Endothelial cell of umbilical vein (primary cell): Measurements from ENCODE around the gene RSPRY1. TPM values are rescaled to one million over a fixed set of nuclear protein-coding genes. Genes with fewer than 3 reads are reported as not detected.
"Not testable (repeated sequence)": the region's sequence is repeated elsewhere in the genome, so short reads cannot be mapped to it uniquely, and the experiment has no call there.

Experiments
- BruUV-seq: library from RNA; stranded (reverse); fragments of 400-500 nt; replicated peaks from 2 replicates; lab custom pipeline; 2021; lab: Mats Ljungman, UMichigan
- CTCF ChIA-PET: fragments of 300-600, 350-600 bp; sonication (Branson Sonifier 250); formaldehyde crosslinking; loops from one replicate; lab custom pipeline; 2021; ENCODE audit warnings: antibody characterized with exemption, inconsistent platforms; lab: Charles Lee
- POLR2A ChIA-PET: fragments of 300-600, 350-600 bp; sonication (Branson Sonifier 250); formaldehyde crosslinking; loops from one replicate; lab custom pipeline; 2021; ENCODE audit warnings: antibody characterized with exemption, inconsistent platforms; lab: Charles Lee
- DNase-seq: peaks from one replicate; pipeline ENCODE4 v3.0.0-alpha.2; 2011; ENCODE audit warnings: low read depth, low spot score
- FAIRE-seq: peaks from 2 replicates; lab custom pipeline; 2011; peaks lifted over from hg19 to GRCh38; lab: Jason Lieb, UNC
- H2AFZ ChIP-seq: 2 replicates; pipeline ENCODE4 v1.6.0; 2012; ENCODE audit warnings: low read depth, low read length, control low read depth, inconsistent platforms
- H3K27ac ChIP-seq: 2 replicates; pipeline ENCODE4 v1.5.1; 2011; ENCODE audit warnings: low read depth, mild to moderate bottlenecking, control low read depth, low read length, moderate library complexity; ENCODE audit not compliant: insufficient read depth
- H3K27me3 ChIP-seq, 2 experiments: 2 replicates each; pipeline versions ENCODE4 v1.6.0 to v1.6.1; 2011; ENCODE audit warnings: low read length in 2 of 2, mixed read lengths in 1 of 2; ENCODE audit not compliant: control insufficient read depth in 2 of 2, insufficient read depth in 2 of 2
- H3K36me3 ChIP-seq, 2 experiments: 2 replicates in 1 of 2; 3 replicates in 1 of 2; pipeline ENCODE4 v1.5.1; 2011; ENCODE audit warnings: low read length in 2 of 2, mild to moderate bottlenecking in 1 of 2, moderate library complexity in 1 of 2; ENCODE audit not compliant: control insufficient read depth in 2 of 2, insufficient read depth in 2 of 2; ENCODE audit errors: extremely low read depth in 1 of 2
- H3K4me1 ChIP-seq: 3 replicates; pipeline ENCODE4 v1.5.1; 2011; ENCODE audit warnings: mild to moderate bottlenecking, low read length; ENCODE audit not compliant: control insufficient read depth, insufficient read depth; ENCODE audit errors: extremely low read depth
- H3K4me2 ChIP-seq: 2 replicates; pipeline ENCODE4 v1.6.1; 2011; ENCODE audit warnings: low read length, control low read depth, mixed read lengths; ENCODE audit not compliant: insufficient read depth
- H3K4me3 ChIP-seq, 3 experiments: fragments of 200-600 bp in 1 of 3; sonication (generic), shearing (Covaris generic) in 1 of 3; replicated peaks in 1 of 3; 2 replicates each; pipeline ENCODE4 v1.5.1; 2011 to 2016; ENCODE audit warnings: control low read depth in 3 of 3, low read length in 3 of 3, mild to moderate bottlenecking in 2 of 3, inconsistent platforms in 1 of 3, low read depth in 1 of 3, moderate library complexity in 1 of 3; ENCODE audit not compliant: insufficient read depth in 1 of 3
- H3K79me2 ChIP-seq: 2 replicates; pipeline ENCODE4 v1.6.0; 2012; ENCODE audit warnings: low read length, inconsistent platforms; ENCODE audit not compliant: control insufficient read depth, insufficient read depth
- H3K9ac ChIP-seq: replicated peaks from 2 replicates; pipeline ENCODE3; 2011; ENCODE audit warnings: low read length, control low read depth; ENCODE audit not compliant: insufficient read depth; ENCODE audit errors: extremely low read depth
- H3K9me1 ChIP-seq: replicated peaks from 3 replicates; pipeline ENCODE4 v1.6.0; 2011; ENCODE audit warnings: mild to moderate bottlenecking, low read length; ENCODE audit not compliant: control insufficient read depth, insufficient read depth; ENCODE audit errors: extremely low read depth
- H3K9me3 ChIP-seq: replicated peaks from 2 replicates; pipeline ENCODE4 v1.5.1; 2012; ENCODE audit warnings: low read length, inconsistent platforms; ENCODE audit not compliant: control insufficient read depth, insufficient read depth
- H4K20me1 ChIP-seq: replicated peaks from 2 replicates; pipeline ENCODE3; 2011; ENCODE audit warnings: mild to moderate bottlenecking, low read length; ENCODE audit not compliant: control insufficient read depth, insufficient read depth; ENCODE audit errors: extremely low read depth
- EZH2 ChIP-seq: IDR thresholded peaks from 2 replicates; pipeline ENCODE4 v1.6.1; 2012; ENCODE audit warnings: borderline replicate concordance, low read depth, mild to moderate bottlenecking, moderate library complexity, low read length, inconsistent platforms; ENCODE audit not compliant: severe bottlenecking
- FOS ChIP-seq: IDR thresholded peaks from 2 replicates; pipeline ENCODE4 v1.6.1; 2011; ENCODE audit warnings: mild to moderate bottlenecking, low read length, moderate library complexity, borderline replicate concordance; ENCODE audit not compliant: insufficient read depth
- GATA2 ChIP-seq: IDR thresholded peaks from 2 replicates; pipeline ENCODE4 v1.7.0; 2011; ENCODE audit warnings: low read depth, mild to moderate bottlenecking, moderate library complexity, mixed read lengths, low read length; ENCODE audit not compliant: insufficient read length, insufficient read depth
- JUN ChIP-seq: IDR thresholded peaks from 2 replicates; pipeline ENCODE4 v1.6.1; 2011; ENCODE audit warnings: borderline replicate concordance, low read depth; ENCODE audit not compliant: insufficient read length, insufficient read depth
- MAX ChIP-seq: IDR thresholded peaks from 2 replicates; pipeline ENCODE4 v1.6.1; 2011; ENCODE audit not compliant: insufficient read depth, insufficient read length
- MYC ChIP-seq: IDR thresholded peaks from one replicate; pipeline ENCODE4 v1.6.1; 2011; ENCODE audit warnings: mild to moderate bottlenecking, low read depth, low read length
- POLR2A ChIP-seq: IDR thresholded peaks from 2 replicates; pipeline ENCODE4 v1.6.1; 2012; ENCODE audit warnings: low read depth, mild to moderate bottlenecking, control low read depth, low read length
- POLR2AphosphoS5 ChIP-seq: IDR thresholded peaks from 2 replicates; pipeline ENCODE4 v1.6.1; 2012; ENCODE audit warnings: low read depth, mild to moderate bottlenecking, control low read depth, low read length, moderate library complexity; ENCODE audit not compliant: insufficient read depth
- dilution Hi-C: fragments of 300-500 bp; cut with MboI; formaldehyde crosslinking; loops from one replicate; pipeline ENCODE4 v1.15.0; 2019; ENCODE audit warnings: low sequenced_read_pairs; ENCODE audit not compliant: extremely low pct_ligation_motif_present
- intact Hi-C: fragments of 100-400 bp; cut with micrococcal nuclease; formaldehyde crosslinking; loops from one replicate; pipeline ENCODE4 v1.10.0; 2022
- polyA plus RNA-seq, 4 experiments: library from polyadenylated mRNA; depleted of rRNA in 3 of 4; stranded (reverse) in 3 of 4; unstranded in 1 of 4; fragments of >200 nt; gene quantifications; 2 replicates each; pipeline versions ENCODE4 v1.2.1 to v1.2.3, GENCODE V29; 2011 to 2012; ENCODE audit warnings: missing spikeins in 1 of 4
- total RNA-seq: library from RNA; stranded (reverse); gene quantifications from 2 replicates; pipeline ENCODE4 v1.2.3, GENCODE V29; 2021
- TF ChIP-seq, protein P1 (sequence below), 2 donors: IDR thresholded peaks; 1 replicate in 1 of 2; 2 replicates in 1 of 2; pipeline ENCODE4 v1.5.1; 2011; ENCODE audit warnings: low read length in 2 of 2, mild to moderate bottlenecking in 2 of 2, moderate library complexity in 2 of 2, control low read depth in 1 of 2, inconsistent platforms in 1 of 2, low read depth in 1 of 2; ENCODE audit not compliant: insufficient read depth in 1 of 2; ENCODE audit errors: extremely low read depth in 1 of 2

Gene RSPRY1
- total and polyA plus RNA-seq, 2 donors (not counting 3 experiments of a cell fraction or from before 2014, with no cell fraction given), result 28.5 to 55.1 TPM

GRCh38 chr16:57196753-57197152 lies 10.6 kb downstream of the RSPRY1 start:
- no TSS peak for BruUV-seq
- no peak for DNase-seq
- Histone ChIP-seq H3K9ac (no peak overlapping the region), H4K20me1 (no peaks in the 10 kb centered on the region), H2AFZ (no peak overlapping the region), H3K79me2 (peaks cover 58% of the 10 kb centered on the region), H3K4me1 (peaks cover 43% of the 10 kb centered on the region), H3K27ac (no peak overlapping the region), H3K27me3 (no peaks in the 10 kb centered on the region), H3K4me3 (no peak overlapping the region), H3K9me1 (no peaks in the 10 kb centered on the region), H3K9me3 (no peaks in the 10 kb centered on the region), H3K4me2 (no peak overlapping the region), H3K36me3 (no peaks in the 10 kb centered on the region)
- TF ChIP-seq EZH2, result no peak
- TF ChIP-seq JUN, result no peak
- no peak for TF ChIP-seq MAX
- TF ChIP-seq MYC, result no peak
- no peak for TF ChIP-seq FOS
- TF ChIP-seq, protein P1, sequence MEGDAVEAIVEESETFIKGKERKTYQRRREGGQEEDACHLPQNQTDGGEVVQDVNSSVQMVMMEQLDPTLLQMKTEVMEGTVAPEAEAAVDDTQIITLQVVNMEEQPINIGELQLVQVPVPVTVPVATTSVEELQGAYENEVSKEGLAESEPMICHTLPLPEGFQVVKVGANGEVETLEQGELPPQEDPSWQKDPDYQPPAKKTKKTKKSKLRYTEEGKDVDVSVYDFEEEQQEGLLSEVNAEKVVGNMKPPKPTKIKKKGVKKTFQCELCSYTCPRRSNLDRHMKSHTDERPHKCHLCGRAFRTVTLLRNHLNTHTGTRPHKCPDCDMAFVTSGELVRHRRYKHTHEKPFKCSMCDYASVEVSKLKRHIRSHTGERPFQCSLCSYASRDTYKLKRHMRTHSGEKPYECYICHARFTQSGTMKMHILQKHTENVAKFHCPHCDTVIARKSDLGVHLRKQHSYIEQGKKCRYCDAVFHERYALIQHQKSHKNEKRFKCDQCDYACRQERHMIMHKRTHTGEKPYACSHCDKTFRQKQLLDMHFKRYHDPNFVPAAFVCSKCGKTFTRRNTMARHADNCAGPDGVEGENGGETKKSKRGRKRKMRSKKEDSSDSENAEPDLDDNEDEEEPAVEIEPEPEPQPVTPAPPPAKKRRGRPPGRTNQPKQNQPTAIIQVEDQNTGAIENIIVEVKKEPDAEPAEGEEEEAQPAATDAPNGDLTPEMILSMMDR (IDR thresholded peaks at IDR 0.05; ENCODE audit: extremely low read depth in 1 of 2, insufficient read depth in 1 of 2, low read depth in 1 of 2, low read length in 2 of 2), result no peak
- TF ChIP-seq POLR2AphosphoS5, result no peak
- no peak for TF ChIP-seq POLR2A
- TF ChIP-seq GATA2, result no peak
- ChIA-PET CTCF (interaction anchor here (0.9 kb wide), 1 partner anchor 221 kb away, joined by 3 read pairs; no protein-coding TSS in a partner anchor), POLR2A (no interaction called here)
- dilution Hi-C loops (no loop called here), intact Hi-C loops (no loop called here)
- FAIRE-seq, result no peak

DNA sequence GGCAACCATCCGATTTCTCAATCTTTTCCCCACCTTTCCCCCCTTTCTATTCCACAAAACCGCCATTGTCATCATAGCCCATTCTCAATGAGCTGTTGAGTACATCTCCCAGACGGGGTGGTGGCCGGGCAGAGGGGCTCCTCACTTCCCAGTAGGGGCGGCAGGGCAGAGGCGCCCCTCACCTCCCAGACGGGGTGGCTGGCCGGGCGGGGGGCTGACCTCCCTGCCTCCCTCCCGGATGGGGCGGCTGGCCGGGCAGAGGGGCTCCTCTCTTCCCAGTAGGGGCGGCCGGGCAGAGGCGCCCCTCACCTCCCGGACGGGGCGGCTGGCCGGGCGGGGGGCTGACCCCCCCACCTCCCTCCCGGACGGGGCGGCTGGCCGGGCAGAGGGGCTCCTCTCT lies 14.2 kb downstream of the RSPRY1 start:
- H4K20me1 ChIP-seq, dilution Hi-C loops, H3K9me1 ChIP-seq, DNase-seq, H3K9me3 ChIP-seq, H3K27me3 ChIP-seq, BruUV-seq, H3K4me2 ChIP-seq, H2AFZ ChIP-seq, POLR2A ChIA-PET, FAIRE-seq, intact Hi-C loops, H3K36me3 ChIP-seq, CTCF ChIA-PET, H3K27ac ChIP-seq, H3K9ac ChIP-seq, H3K4me1 ChIP-seq, H3K4me3 ChIP-seq: not testable (repeated sequence)
- H3K79me2 ChIP-seq, result peaks cover 45% of the 10 kb centered on the region

DNA sequence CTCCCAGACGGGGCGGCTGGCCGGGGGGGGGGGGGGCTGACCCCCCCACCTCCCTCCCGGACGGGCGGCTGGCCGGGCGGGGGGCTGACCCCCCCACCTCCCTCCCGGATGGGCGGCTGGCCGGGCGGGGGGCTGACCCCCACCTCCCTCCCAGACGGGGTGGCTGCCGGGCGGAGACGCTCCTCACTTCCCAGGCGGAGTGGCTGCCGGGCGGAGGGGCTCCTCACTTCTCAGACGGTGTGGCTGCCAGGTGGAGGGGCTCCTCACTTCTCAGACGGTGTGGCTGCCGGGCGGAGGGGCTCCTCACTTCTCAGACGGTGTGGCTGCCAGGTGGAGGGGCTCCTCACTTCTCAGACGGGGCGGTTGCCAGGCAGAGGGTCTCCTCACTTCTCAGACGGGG lies 14.8 kb downstream of the RSPRY1 start:
- FAIRE-seq, H3K4me1 ChIP-seq, H3K27me3 ChIP-seq, H3K27ac ChIP-seq, DNase-seq, H3K9me3 ChIP-seq, intact Hi-C loops, dilution Hi-C loops, H2AFZ ChIP-seq, H3K9ac ChIP-seq, H4K20me1 ChIP-seq, H3K9me1 ChIP-seq, BruUV-seq, CTCF ChIA-PET, H3K4me3 ChIP-seq, H3K4me2 ChIP-seq, POLR2A ChIA-PET: not testable (repeated sequence)
- Histone ChIP-seq H3K36me3 (peaks cover 7 to 11% of the 10 kb centered on the region in 2 experiments), H3K79me2 (peaks cover 41% of the 10 kb centered on the region)
